ENCODE results near the gene SPIRE2. TPM values are rescaled to one million over a fixed set of nuclear protein-coding genes. Genes with fewer than 3 reads are reported as not detected.

SPIRE2 gene
- total and polyA plus RNA-seq, 2 of the 4 experiments (the other 2 are of a cell fraction) = 0.72 to 1.9 TPM

DNA sequence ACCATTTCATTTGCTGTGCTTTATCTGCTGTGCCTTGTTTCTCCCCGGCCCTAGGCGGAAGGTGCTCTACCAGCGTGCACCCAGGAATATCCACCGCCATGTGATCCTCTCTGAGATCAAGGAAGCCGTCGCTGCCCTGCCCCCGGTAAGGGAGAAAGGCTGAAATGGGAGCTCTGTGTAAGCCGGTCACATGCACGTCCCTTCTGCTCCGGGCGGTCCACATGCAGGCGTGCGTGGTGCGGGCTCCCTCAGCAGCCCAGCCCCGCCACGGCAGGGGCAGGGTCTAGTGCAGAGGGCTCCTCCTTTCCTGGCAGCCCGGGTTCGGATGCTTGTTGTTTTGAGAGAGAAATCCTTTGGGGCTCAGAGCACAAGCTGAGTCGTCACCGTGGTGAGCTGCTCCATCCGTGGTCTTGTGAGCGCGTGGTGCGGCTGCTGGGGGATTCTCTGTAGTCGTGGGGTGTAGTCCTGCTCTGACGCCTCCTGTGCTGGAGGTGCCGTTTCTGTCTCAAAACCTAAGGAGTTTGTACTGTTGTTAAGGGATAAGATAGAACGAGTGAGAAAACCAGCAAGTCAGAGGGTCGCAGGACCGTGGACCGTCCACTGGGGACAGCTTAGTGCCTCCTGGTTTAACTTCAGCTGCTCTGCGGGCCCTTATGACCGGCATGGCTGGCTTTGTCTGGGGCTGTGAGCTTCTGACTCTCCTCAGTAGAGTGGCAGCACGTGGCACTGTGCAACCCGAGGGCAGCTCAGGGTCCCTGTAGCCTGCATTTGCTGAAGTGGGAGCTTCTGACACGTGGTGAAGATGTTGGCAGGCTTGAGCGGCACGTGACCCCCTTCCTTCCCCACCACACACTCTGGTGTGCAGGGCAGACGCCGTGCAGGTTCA lies 78.1 kb downstream of the SPIRE2 start:
- CTCF ChIA-PET = no interaction called here
- TF ChIP-seq SMC3 (IDR thresholded peaks at IDR 0.05; ENCODE audit: low read depth, low read length) = no peak
- TF ChIP-seq MXI1 (IDR thresholded peaks at IDR 0.05; ENCODE audit: borderline replicate concordance, low read depth, low read length) = no peak
- TF ChIP-seq MAZ (IDR thresholded peaks at IDR 0.05; ENCODE audit: borderline replicate concordance, low read depth, low read length) = no peak
- no peak for TF ChIP-seq MAFK (IDR thresholded peaks at IDR 0.05; ENCODE audit: low read depth, low read length)
- no peak for TF ChIP-seq POLR2A (IDR thresholded peaks at IDR 0.05; ENCODE audit: low read depth, low read length)
- no peak for TF ChIP-seq FOS (IDR thresholded peaks at IDR 0.05; ENCODE audit: low read depth, low read length)
- no peak for TF ChIP-seq NFE2L2 (IDR thresholded peaks at IDR 0.05; ENCODE audit: low read depth, low read length)
- no peak for TF ChIP-seq BHLHE40 (IDR thresholded peaks at IDR 0.05; ENCODE audit: low read depth, low read length)
- TF ChIP-seq, protein P1, sequence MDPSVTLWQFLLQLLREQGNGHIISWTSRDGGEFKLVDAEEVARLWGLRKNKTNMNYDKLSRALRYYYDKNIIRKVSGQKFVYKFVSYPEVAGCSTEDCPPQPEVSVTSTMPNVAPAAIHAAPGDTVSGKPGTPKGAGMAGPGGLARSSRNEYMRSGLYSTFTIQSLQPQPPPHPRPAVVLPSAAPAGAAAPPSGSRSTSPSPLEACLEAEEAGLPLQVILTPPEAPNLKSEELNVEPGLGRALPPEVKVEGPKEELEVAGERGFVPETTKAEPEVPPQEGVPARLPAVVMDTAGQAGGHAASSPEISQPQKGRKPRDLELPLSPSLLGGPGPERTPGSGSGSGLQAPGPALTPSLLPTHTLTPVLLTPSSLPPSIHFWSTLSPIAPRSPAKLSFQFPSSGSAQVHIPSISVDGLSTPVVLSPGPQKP (IDR thresholded peaks at IDR 0.05; ENCODE audit: borderline replicate concordance, low read depth, low read length) = no peak
- dilution Hi-C loops (cut with HindIII; ENCODE audit: low sequenced_read_pairs, unreplicated experiment) = no loop called here

More for the DNA sequence above, 78.1 kb downstream of the SPIRE2 start:
- Histone ChIP-seq H2BK15ac (ENCODE audit: low read depth, low read length) (no peak overlapping the region), H2AK9ac (replicated peaks; ENCODE audit: low read depth, low read length, poor library complexity) (no peak overlapping the region), H3K27me3 (ENCODE audit: control insufficient read depth, insufficient read depth, low read length) (no peaks in the 10 kb centered on the region), H2BK20ac (ENCODE audit: low read depth, low read length) (no peak overlapping the region), H3K4me3 (ENCODE audit: insufficient read depth, low read depth, low read length) (no peak overlapping the region), H4K91ac (ENCODE audit: insufficient read depth, low read depth, low read length) (no peak overlapping the region), H3K9me3 (ENCODE audit: control insufficient read depth, insufficient read depth, low read length) (no peaks in the 10 kb centered on the region), H3K4me2 (ENCODE audit: low read depth, low read length) (no peak overlapping the region), H3K14ac (replicated peaks; ENCODE audit: low read depth, low read length) (no peak overlapping the region), H3K79me1 (ENCODE audit: low read depth in 1 of 2, low read length in 2 of 2) (peaks cover 0 to 17% of the 10 kb centered on the region in 2 experiments; a peak in 2 of 4 replicates), H3K23ac (ENCODE audit: low read depth, low read length) (no peak overlapping the region), H2AK5ac (ENCODE audit: low read depth, low read length) (no peak overlapping the region), H3K56ac (ENCODE audit: extremely low read depth, insufficient read depth, low read length) (no peak overlapping the region), H4K20me1 (ENCODE audit: insufficient read depth, low read length) (peaks cover 10% of the 10 kb centered on the region), H4K5ac (ENCODE audit: low read depth, low read length) (no peak overlapping the region), H2AFZ (replicated peaks; ENCODE audit: low read length, poor library complexity) (no peak overlapping the region), H2BK120ac (ENCODE audit: low read depth, low read length) (no peak overlapping the region), H2BK5ac (ENCODE audit: low read depth, low read length, poor library complexity, severe bottlenecking) (no peak overlapping the region), H3K9me1 (ENCODE audit: insufficient read depth, low read length) (no peaks in the 10 kb centered on the region), H3K18ac (ENCODE audit: low read depth, low read length) (no peak overlapping the region), H3K4ac (ENCODE audit: low read depth, low read length) (no peak overlapping the region), H3K36me3 (ENCODE audit: control insufficient read depth, insufficient read depth, low read length) (peaks cover 69% of the 10 kb centered on the region), H4K8ac (ENCODE audit: low read depth in 2 of 2, low read length in 2 of 2) (no peak overlapping the region), H3K9ac (ENCODE audit: low read depth, low read length) (no peak overlapping the region), H3K4me1 (ENCODE audit: control insufficient read depth, insufficient read depth, low read length) (no peaks in the 10 kb centered on the region), H3K27ac (ENCODE audit: insufficient read depth, low read length) (no peak overlapping the region)
- ATAC-seq (ENCODE audit: low read depth) = no peak
- DNase-seq = no peak
- no TSS peak for BruUV-seq (replicated peaks)
- in situ Hi-C loops (cut with MboI; ENCODE audit: low sequenced_read_pairs) = no loop called here
- POLR2A ChIA-PET (ENCODE audit: unreplicated experiment) = no interaction called here
- WGBS, 2 experiments (ENCODE audit: extremely low coverage in 2 of 2, insufficient read length in 1 of 2) = 96% methylated on average over 14 of the region's 40 CpGs; no CpG with 5 or more reads in 1 of the 2 experiments
- intact Hi-C loops (cut with micrococcal nuclease) = no loop called here

Data from IMR-90 (cell line).